WERI-Rb-1 (cell line): ENCODE data around the gene DNAJC16.

Experiments
- DNase-seq: peaks from one replicate; pipeline ENCODE4 v3.0.0-alpha.2; 2020
- H3K27ac ChIP-seq: fragments of 250-450 bp; sonication (Bioruptor Pico); 2 replicates; pipeline ENCODE4 v1.5.1; 2020; ENCODE audit warnings: mild to moderate bottlenecking, moderate library complexity
- H3K27me3 ChIP-seq: fragments of 250-450 bp; sonication (Bioruptor Pico); 2 replicates; pipeline ENCODE4 v1.5.1; 2021; ENCODE audit warnings: mild to moderate bottlenecking, low read depth, moderate library complexity; ENCODE audit not compliant: insufficient read depth, severe bottlenecking
- H3K36me3 ChIP-seq: fragments of 250-450 bp; sonication (Bioruptor Pico); 2 replicates; pipeline ENCODE4 v1.5.1; 2020; ENCODE audit warnings: mild to moderate bottlenecking, moderate library complexity
- H3K4me3 ChIP-seq: 2 replicates; pipeline ENCODE4 v1.5.1; 2011; ENCODE audit warnings: low read depth, mild to moderate bottlenecking, control low read depth, low read length
- H3K9me3 ChIP-seq: fragments of 250-450 bp; sonication (Bioruptor Pico); 2 replicates; pipeline ENCODE4 v1.5.1; 2021; ENCODE audit warnings: mild to moderate bottlenecking, moderate library complexity; ENCODE audit not compliant: severe bottlenecking
- TF ChIP-seq, protein P1 (sequence below): IDR thresholded peaks from 2 replicates; pipeline ENCODE4 v1.5.1; 2011; ENCODE audit warnings: low read depth, mild to moderate bottlenecking, control low read depth, inconsistent platforms, low read length

The DNAJC16 gene

DNA sequence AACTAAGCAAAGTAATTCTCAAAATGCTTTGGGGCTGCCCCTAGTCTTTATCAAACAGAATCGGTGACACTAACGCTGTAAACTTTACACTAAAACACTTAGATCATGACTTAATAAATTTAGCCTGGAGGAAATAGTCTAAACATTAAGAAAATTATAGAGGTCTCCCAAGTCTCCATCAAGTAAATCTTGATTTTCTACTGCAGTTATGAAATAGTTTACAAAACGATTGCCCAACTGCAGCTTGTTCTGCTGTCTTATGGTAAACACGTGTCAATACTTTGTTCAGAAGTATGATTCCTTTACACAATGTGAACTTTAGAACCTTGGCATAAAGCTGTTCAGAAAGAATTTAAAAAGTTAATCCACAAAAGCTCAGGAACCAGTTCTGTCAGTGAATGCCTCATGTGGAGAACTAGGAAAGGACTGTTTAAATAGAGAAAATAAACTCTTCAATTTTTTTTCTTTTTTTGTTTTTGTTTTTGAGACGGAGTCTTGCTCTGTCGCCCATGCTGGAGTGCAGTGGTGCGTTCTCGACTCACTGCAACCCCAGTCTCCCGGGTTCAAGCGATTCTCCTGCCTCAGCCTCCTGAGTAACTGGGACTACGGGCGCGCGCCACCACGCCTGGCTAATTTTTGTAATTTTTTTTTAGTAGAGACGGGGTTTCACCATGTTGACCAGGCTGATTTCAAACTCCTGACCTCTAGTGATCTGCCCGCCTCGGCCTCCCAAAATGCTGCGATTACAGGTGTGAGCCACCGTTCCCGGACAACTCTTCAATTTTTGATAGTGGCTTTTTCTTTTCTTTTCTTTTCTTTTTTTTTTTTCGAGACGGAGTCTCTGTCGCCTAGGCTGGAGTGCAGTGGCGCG is 92.2 kb downstream of the DNAJC16 start:
- DNase-seq: no peak
- no peaks in the 10 kb centered on the region for H3K9me3 ChIP-seq
- H3K4me3 ChIP-seq: peak overlapping the region; percentile 91
- peaks cover 6% of the 10 kb centered on the region for H3K36me3 ChIP-seq
- TF ChIP-seq, protein P1, sequence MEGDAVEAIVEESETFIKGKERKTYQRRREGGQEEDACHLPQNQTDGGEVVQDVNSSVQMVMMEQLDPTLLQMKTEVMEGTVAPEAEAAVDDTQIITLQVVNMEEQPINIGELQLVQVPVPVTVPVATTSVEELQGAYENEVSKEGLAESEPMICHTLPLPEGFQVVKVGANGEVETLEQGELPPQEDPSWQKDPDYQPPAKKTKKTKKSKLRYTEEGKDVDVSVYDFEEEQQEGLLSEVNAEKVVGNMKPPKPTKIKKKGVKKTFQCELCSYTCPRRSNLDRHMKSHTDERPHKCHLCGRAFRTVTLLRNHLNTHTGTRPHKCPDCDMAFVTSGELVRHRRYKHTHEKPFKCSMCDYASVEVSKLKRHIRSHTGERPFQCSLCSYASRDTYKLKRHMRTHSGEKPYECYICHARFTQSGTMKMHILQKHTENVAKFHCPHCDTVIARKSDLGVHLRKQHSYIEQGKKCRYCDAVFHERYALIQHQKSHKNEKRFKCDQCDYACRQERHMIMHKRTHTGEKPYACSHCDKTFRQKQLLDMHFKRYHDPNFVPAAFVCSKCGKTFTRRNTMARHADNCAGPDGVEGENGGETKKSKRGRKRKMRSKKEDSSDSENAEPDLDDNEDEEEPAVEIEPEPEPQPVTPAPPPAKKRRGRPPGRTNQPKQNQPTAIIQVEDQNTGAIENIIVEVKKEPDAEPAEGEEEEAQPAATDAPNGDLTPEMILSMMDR: no peak
- H3K27ac ChIP-seq: peak overlapping the region; percentile 90; the same call in 1 of the 2 replicates
- no peaks in the 10 kb centered on the region for H3K27me3 ChIP-seq

DNA sequence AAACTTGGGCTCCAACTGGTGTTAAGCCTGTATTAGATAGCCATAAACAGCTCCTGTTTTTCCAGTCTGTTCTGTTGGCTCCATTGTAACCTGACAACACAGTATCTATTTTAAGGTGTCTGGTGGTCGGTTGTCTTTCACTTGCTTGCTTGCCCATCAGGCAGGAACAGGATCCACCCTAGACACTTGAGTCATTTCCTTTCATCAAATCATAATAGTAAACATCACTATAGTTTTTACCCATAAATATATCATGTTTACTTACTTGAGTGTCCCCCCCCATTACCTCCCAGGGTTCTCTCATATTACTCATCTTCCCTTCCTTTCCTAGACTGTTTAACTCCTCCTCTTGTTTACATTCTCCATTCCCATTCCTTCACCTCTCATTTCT is 93.5 kb downstream of the DNAJC16 start:
- no peak for DNase-seq
- Histone ChIP-seq H3K4me3 (no peak overlapping the region), H3K36me3 (peaks cover 8% of the 10 kb centered on the region), H3K27me3 (no peaks in the 10 kb centered on the region), H3K27ac (no peak overlapping the region), H3K9me3 (no peaks in the 10 kb centered on the region)
- TF ChIP-seq, protein P1: no peak

DNA sequence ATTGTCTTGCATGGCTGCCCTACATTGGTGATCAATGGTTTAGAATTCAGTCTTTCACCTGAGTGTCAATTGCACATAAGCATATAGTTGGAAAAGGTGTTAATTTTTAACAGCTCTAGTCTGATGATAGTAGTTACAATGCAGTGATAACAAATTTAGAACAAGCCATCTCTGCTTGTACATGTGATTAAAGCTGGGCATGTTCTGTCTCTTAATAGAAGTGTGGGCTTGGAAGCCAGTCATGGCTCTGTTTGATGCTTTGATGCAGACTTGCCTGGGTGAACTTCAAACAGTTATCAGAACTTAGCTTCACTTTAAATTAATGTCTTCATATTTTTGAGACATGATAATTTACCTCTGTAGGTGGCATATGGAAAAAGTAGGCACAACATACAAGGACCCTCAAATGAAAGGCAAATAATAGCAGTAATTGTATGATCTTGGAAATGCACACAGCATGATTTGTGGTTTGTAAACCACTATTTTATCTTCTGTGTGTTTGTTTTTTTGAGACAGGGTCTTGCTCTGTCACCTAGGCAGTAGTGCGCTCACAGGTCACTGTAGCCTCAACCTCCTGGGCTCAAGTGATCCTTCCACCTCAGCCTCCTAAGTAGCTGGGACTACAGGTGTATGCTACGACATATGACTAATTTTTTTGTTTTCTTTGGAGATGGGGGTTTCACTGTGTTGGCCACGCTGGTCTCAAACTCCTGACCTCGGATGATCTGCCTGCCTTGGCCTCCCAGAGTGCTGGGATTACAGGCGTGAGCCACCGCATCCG is 94.4 kb downstream of the DNAJC16 start:
- Histone ChIP-seq H3K27me3 (no peaks in the 10 kb centered on the region), H3K9me3 (no peaks in the 10 kb centered on the region), H3K27ac (no peak overlapping the region), H3K36me3 (peaks cover 8% of the 10 kb centered on the region), H3K4me3 (no peak overlapping the region)
- TF ChIP-seq, protein P1: no peak
- no peak for DNase-seq

DNA sequence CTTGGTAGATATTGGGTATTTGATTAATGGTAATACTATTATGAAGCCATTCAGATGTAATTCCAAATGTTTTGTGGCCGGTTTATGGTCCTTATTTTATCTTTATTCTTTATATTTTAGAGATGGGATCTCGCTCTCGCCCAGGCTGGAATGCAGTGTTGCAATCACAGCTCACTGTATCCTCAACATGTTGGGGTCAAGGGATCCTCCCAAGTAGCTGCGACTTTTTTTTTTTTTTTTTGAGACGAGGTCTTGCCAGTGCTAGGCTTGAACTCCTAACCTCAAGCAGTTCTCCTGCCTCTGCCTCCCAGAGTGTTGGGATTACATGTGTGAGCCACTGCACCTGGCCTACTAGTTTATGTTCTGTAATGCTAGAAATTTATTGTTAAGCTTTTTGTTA is 95.3 kb downstream of the DNAJC16 start:
- Histone ChIP-seq H3K27ac (no peak overlapping the region; the same call in none of the 2 replicates), H3K36me3 (peaks cover 12% of the 10 kb centered on the region), H3K9me3 (no peaks in the 10 kb centered on the region), H3K4me3 (no peak overlapping the region), H3K27me3 (no peaks in the 10 kb centered on the region)
- TF ChIP-seq, protein P1: no peak
- DNase-seq: no peak

DNA sequence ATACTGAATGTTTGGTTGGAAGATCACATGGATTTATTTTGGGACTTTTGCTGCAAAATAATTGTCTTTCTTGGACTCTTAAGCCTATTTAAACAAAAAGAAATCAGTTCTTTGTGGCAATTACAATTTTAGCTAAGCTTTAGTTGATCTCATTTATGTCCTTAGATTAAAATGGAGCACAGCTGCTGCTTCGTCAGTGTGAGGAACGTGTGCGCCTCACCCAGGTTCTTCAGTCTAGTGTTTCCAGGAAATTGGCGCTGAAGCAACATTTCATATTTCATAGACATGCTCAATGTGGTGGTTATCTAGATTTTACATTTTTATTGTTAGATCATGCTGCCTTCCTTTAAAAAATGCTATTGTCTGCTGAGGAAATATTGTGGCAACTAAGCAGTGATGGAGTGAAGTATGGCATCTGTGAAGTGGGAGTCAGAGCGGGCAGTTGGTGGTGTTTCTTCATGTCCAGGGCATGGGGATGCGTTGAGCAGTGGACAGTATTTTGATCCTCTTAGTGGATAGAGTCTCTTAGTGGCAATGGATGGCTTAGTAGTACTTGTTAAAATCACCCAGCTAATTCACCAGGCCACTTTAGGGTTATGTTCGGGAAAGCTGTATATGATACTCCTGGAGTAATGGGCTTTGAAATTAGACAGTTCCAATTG is 96.2 kb downstream of the DNAJC16 start:
- Histone ChIP-seq H3K36me3 (peaks cover 20% of the 10 kb centered on the region), H3K27ac (peak overlapping the region; percentile 56), H3K9me3 (no peaks in the 10 kb centered on the region), H3K4me3 (peak overlapping the region; percentile 25; the same call in 1 of the 2 replicates), H3K27me3 (no peaks in the 10 kb centered on the region)
- peak; percentile 72 for DNase-seq
- TF ChIP-seq, protein P1: 0 out of 2 replicates have a peak, but pooled peaks have one; percentile 1
